OCI-LY3 (cell line): ENCODE data around the gene CENPVL3.
"Not testable (repeated sequence)": the region's sequence is repeated elsewhere in the genome, so short reads cannot be mapped to it uniquely, and the experiment has no call there.

ENCODE experiments used
- H2AFZ ChIP-seq: fragments of 200-600, 300-600 bp; shearing (Covaris generic); 2 replicates; pipeline ENCODE4 v1.6.0; 2014; ENCODE audit warnings: antibody characterized with exemption, low read depth, low read length
- H3K27ac ChIP-seq: fragments of 200-600, 300-600 bp; sonication (generic); 2 replicates; pipeline ENCODE4 v1.5.1; 2014; ENCODE audit warnings: mild to moderate bottlenecking, low read length, moderate library complexity, mixed read lengths
- H3K27me3 ChIP-seq: fragments of 200-600, 300-600 bp; sonication (generic); 2 replicates; pipeline ENCODE4 v1.6.1; 2014; ENCODE audit warnings: low read depth, low read length, mixed read lengths
- H3K36me3 ChIP-seq: fragments of 200-600, 300-600 bp; sonication (generic); replicated peaks from 2 replicates; pipeline ENCODE3; 2014; ENCODE audit warnings: low read depth, low read length, mixed read lengths
- H3K4me1 ChIP-seq: fragments of 300-600, 200-600 bp; sonication (generic); 2 replicates; pipeline ENCODE4 v1.6.1; 2014; ENCODE audit warnings: low read length, mixed read lengths
- H3K4me2 ChIP-seq: fragments of 200-600, 300-600 bp; sonication (generic); 2 replicates; pipeline ENCODE4 v1.6.1; 2014; ENCODE audit warnings: low read length, mixed read lengths
- H3K4me3 ChIP-seq: fragments of 300-600, 200-600 bp; sonication (generic); 2 replicates; pipeline ENCODE4 v1.5.1; 2014; ENCODE audit warnings: antibody characterized with exemption, mild to moderate bottlenecking, low read length, moderate library complexity
- H3K79me2 ChIP-seq: fragments of 300-600, 200-600 bp; shearing (Covaris generic); 2 replicates; pipeline ENCODE4 v1.6.1; 2014; ENCODE audit warnings: mild to moderate bottlenecking, low read length, mixed read lengths
- H3K9ac ChIP-seq: fragments of 300-600, 200-600 bp; shearing (Covaris generic); 2 replicates; pipeline ENCODE4 v1.6.0; 2014; ENCODE audit warnings: mild to moderate bottlenecking, low read length, moderate library complexity
- H3K9me3 ChIP-seq: fragments of 200-600, 300-600 bp; shearing (Covaris generic); 2 replicates; pipeline ENCODE4 v1.6.1; 2014; ENCODE audit warnings: low read length, mixed read lengths; ENCODE audit not compliant: insufficient read depth
- H4K20me1 ChIP-seq: fragments of 200-600, 300-600 bp; sonication (generic); 2 replicates; pipeline ENCODE4 v1.6.1; 2016; ENCODE audit warnings: low read length, mixed read lengths; ENCODE audit not compliant: insufficient read depth
- EZH2phosphoT487 ChIP-seq: fragments of 200-600 bp; shearing (Covaris generic); IDR thresholded peaks from 2 replicates; pipeline ENCODE4 v1.6.1; 2018; ENCODE audit warnings: antibody characterized with exemption, mixed run types, low read depth
- TF ChIP-seq, protein P1 (sequence below): fragments of 200-600, 300-600 bp; sonication (generic); IDR thresholded peaks from 2 replicates; pipeline ENCODE4 v1.5.1; 2014; ENCODE audit warnings: antibody characterized with exemption, low read length, low read depth

The CENPVL3 gene

DNA sequence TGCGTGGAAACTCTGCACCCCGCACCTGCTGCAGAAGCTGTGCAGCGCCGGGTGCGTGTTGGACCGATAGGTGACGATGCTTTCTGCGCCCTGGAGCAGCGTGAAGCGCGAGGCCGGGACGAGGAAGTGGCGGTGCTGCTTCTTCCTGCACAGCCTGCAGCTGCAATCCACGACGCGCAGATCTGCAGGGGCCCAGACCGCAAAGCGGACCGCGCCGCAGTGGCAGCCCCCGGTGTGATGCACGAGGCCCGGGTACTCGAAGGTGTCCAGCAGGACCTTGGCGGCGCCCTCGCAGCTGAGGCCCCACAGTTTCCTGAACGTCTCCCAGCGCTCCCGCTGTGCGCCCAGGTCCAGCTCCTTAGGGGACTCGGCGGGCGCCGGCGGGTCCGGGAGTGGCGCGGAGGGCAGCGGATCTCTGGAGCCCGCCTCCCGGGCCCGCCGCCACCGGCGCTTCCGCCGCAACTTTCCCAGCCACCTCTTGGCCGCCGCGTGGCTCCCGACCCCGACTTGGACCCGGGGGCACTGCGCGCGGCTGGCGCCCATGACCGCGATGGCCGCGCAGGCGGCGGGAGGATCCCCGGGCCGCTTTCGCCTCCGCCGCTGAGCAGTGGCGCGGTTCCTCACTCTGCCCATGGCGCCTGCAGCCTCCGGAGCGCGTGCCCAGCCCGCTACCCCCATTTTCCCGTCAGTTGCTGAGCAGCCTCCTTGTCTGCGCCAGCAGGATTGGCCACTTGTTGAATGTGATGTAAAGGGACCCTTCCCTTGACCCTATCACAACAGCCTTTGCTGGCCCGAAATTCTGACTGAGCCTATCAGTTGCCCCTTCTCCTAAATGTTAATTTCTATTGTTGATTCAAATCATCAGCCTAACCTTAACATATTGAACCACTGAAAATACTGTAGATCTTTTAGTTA is at the start of gene CENPVL3:
Gene CENPVL3 (minus strand): TSS at position 672 of the 915 bp plus-strand sequence. CDS start 39 bp downstream, at position 633.
- not testable (repeated sequence) for H3K27me3 ChIP-seq, H3K9me3 ChIP-seq, H3K27ac ChIP-seq, H3K36me3 ChIP-seq, H3K4me2 ChIP-seq, H3K9ac ChIP-seq, H4K20me1 ChIP-seq, H3K4me1 ChIP-seq, H3K4me3 ChIP-seq, H3K79me2 ChIP-seq, H2AFZ ChIP-seq

DNA sequence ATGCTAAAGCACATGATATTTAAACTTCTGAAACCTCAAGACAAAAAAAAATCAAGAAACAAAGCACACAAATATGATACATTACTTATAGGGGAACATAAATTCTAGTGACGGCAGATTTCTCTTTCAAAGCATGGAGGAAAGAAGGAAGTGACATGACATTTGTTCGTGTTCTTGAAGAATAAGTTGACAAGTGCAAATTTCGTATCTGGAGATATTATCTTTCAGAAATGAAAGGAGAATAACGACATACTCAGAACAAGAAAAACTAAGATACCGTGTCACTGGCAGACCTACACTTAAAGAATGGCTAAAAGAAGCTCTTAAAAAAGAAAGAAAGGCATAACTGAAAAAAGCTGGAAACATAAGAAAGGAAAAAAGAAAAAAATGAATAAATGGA is 47.3 kb upstream of the CENPVL3 start:
- Histone ChIP-seq H3K9me3 (no peaks in the 10 kb centered on the region), H3K27me3 (no peaks in the 10 kb centered on the region), H3K36me3 (no peaks in the 10 kb centered on the region), H3K9ac (no peak overlapping the region), H4K20me1 (no peaks in the 10 kb centered on the region), H3K4me3 (no peak overlapping the region), H3K4me1 (no peaks in the 10 kb centered on the region), H3K79me2 (no peaks in the 10 kb centered on the region), H3K27ac (no peak overlapping the region), H2AFZ (no peak overlapping the region), H3K4me2 (no peak overlapping the region)
- no peak for TF ChIP-seq EZH2phosphoT487
- TF ChIP-seq, protein P1, sequence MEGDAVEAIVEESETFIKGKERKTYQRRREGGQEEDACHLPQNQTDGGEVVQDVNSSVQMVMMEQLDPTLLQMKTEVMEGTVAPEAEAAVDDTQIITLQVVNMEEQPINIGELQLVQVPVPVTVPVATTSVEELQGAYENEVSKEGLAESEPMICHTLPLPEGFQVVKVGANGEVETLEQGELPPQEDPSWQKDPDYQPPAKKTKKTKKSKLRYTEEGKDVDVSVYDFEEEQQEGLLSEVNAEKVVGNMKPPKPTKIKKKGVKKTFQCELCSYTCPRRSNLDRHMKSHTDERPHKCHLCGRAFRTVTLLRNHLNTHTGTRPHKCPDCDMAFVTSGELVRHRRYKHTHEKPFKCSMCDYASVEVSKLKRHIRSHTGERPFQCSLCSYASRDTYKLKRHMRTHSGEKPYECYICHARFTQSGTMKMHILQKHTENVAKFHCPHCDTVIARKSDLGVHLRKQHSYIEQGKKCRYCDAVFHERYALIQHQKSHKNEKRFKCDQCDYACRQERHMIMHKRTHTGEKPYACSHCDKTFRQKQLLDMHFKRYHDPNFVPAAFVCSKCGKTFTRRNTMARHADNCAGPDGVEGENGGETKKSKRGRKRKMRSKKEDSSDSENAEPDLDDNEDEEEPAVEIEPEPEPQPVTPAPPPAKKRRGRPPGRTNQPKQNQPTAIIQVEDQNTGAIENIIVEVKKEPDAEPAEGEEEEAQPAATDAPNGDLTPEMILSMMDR, result no peak

DNA sequence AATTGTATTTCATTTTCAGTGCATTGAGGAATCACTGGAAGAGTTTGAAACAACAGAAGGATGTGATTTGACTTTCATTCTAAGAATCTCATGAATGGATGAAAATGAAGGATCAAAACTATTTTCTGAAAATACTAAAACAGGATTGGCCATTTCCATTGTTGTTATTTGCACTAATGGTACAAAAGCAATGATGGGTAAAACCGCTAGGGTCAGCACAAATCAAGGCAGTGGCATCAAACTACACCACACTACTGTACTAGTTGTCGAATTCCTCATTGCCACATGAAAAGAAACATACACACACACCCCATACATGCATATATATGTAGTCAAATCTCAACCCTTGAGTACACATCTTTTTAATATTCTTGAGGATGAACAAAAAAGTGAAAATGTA is 24.7 kb upstream of the CENPVL3 start:
- Histone ChIP-seq H3K4me2 (no peak overlapping the region), H4K20me1 (no peaks in the 10 kb centered on the region), H3K4me3 (no peak overlapping the region), H3K36me3 (no peaks in the 10 kb centered on the region), H2AFZ (no peak overlapping the region), H3K27ac (no peak overlapping the region), H3K9ac (no peak overlapping the region), H3K79me2 (no peaks in the 10 kb centered on the region), H3K27me3 (no peaks in the 10 kb centered on the region), H3K9me3 (no peaks in the 10 kb centered on the region), H3K4me1 (no peaks in the 10 kb centered on the region)
- TF ChIP-seq, protein P1, result no peak
- no peak for TF ChIP-seq EZH2phosphoT487

DNA sequence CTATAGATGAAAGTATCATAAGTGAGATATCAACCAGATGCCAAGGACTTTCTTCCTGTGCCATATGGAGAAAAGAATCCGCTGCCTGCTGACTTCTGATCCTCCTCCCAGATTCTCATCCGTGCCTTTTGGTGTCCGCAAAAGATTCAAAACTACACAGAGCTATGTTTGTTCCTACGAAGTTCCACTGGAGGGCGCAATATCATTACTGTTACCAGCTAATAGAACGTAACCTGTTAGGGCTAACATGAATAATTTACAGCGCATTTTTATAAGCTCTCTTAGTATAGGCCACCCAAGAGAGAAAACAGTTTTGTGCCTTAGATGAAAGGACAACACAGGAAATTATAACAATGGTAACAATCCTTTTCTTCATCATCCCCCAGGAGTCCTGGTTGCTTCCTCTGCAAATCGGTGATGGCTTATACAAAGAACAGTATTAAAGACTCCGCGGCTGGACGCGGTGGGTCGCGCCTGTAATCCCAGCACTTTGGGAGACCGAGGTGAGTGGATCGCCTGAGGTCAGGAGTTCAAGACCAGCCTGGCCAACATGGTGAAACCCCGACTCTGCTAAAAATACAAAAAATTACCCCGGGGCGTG is 22.8 kb upstream of the CENPVL3 start:
- TF ChIP-seq EZH2phosphoT487, result no peak
- TF ChIP-seq, protein P1, result peak; percentile 67
- H3K36me3 ChIP-seq, result no peaks in the 10 kb centered on the region
- H3K4me3 ChIP-seq, result no peak overlapping the region
- H3K79me2 ChIP-seq, result no peaks in the 10 kb centered on the region
- no peak overlapping the region for H3K4me2 ChIP-seq
- H3K9me3 ChIP-seq, result no peaks in the 10 kb centered on the region
- no peaks in the 10 kb centered on the region for H3K4me1 ChIP-seq
- H2AFZ ChIP-seq, result no peak overlapping the region
- no peak overlapping the region for H3K27ac ChIP-seq
- no peaks in the 10 kb centered on the region for H4K20me1 ChIP-seq
- no peaks in the 10 kb centered on the region for H3K27me3 ChIP-seq
- no peak overlapping the region for H3K9ac ChIP-seq

DNA sequence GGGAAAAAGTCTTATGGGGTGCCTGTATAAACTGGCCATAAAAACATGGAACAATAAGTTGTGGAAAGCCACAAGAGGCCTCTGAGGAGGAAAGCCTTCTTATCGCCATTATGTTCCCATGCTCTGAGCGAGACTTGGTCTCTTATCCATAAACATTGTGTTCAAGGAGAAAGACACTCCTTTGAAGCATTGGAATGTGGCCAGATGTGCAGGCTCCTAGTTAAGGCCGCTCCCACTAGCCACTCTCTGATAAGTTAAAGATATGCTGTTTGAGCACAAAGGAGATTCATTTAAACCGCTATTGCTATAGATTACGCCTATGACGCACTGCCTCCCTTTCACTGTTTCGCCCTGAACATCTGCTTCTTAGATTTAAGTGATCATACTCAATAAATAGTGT is 17.8 kb upstream of the CENPVL3 start:
- not testable (repeated sequence) for H3K9ac ChIP-seq, H3K4me3 ChIP-seq, H3K9me3 ChIP-seq, H4K20me1 ChIP-seq, H3K27me3 ChIP-seq, H3K4me2 ChIP-seq, H3K79me2 ChIP-seq, H3K4me1 ChIP-seq, H3K27ac ChIP-seq, H3K36me3 ChIP-seq, H2AFZ ChIP-seq
